Fibroblast of peridontal ligament (primary cell): ENCODE data around the gene NOL4L.

ENCODE experiments used
- DNase-seq: peaks from one replicate; pipeline ENCODE4 v3.0.0-alpha.2; 2010; ENCODE audit errors: extremely low read depth

Gene NOL4L

GRCh38 chr20:32614303-32614702 is 29.2 kb upstream of the NOL4L start:
- DNase-seq, result no peak

DNA sequence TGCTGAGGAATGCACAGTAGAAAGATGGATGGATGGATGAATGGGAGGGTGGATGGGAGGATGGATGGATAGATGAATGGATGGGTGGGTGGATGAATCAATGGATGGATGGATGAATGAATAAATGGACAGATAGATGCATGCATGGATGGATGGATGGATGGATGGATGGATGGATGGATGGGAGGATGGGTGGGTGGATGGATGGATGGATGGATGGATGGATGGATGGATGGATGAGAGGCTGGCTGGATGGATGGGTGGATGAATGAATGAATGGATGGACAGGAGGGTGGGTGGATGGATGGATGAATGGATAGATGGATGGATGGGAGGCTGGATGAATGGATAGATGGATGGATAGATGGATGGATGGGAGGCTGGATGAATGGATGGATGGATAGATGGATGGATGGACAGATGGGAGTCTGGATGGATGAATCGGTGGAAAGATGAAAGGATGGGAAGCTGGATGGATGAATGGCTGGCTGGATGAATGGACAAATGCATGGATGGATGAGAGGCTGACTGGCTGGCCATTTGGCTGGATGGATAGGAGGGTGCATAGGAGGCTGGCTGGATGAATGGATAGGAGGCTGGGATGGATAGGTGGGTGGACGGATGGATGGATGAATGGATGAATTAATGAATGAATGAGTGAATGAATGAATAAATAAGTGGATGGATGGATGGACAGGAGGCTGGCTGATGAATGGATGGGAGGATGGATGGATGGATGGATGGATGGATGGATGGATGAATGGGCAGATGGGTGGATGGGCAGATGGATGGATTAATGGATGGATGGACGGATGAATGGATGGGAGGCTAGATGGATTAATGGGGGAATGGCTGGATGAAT is 28.3 kb upstream of the NOL4L start:
- DNase-seq, result no peak

- no peak for DNase-seq
Observed at GRCh38 chr20:32612351-32613191, 27.4 kb upstream of the NOL4L start.

DNA sequence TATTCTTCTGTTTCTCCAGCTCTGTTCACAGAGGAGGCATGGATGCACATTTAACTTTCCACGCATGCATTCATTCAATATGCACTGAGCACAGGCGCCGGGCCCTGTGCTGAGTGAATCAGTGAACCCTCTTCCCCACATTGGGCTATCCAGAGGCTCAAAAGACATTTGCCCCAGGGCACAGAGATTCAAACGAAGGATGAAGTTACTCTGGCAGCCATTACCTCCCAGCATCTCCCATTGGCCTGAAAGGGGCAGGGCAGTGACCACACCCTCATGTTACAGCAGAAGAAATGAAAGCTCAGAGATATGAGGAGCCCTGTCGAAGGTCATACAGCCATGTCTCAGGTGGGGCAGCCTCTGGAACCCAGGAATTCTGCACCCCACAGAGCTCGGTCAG is 26.7 kb upstream of the NOL4L start:
- DNase-seq, result no peak

DNA sequence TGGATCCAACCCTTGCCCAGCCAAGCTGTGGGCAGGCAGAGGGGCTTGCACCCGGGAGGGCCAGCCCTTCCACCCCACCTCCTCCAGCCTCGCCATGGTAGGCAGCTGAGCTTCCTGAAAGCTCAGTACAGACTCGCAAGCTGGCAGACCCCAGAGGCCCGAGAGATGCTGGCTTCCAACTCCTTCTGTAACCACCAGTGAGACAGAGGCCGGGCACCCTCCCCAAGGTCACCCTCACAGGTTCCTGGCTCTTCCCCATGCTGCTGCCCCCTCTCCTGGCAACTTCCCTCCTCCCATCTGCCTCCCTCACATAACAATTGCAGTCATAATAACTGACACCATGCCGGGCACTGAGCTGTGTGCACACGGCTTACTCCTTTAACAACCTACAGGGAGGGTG is 26.2 kb upstream of the NOL4L start:
- no peak for DNase-seq

- no peak for DNase-seq
Observed at GRCh38 chr20:32610472-32611218, 25.5 kb upstream of the NOL4L start.

DNA sequence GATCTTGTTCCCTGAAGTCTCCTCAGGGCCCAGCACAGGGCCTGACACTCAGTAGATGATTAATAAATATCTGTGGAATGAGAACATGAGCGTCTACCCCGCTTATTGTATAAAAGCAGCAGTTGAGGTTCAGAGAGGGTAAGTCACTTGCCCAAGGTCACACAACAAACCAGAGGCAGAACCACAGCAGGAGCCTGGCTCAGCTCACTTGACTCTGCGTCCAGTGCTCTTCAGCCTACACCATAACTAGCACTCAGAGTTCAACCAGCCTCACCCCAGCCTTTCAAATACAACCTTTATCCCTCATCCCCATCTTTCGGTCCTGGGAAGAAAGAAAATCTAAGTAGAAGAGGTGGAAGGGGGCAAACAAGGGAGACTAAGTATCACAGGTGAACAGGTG is 24.9 kb upstream of the NOL4L start:
- DNase-seq, result no peak

- no peak for DNase-seq
Observed at GRCh38 chr20:32609111-32609773, 24.1 kb upstream of the NOL4L start.

GRCh38 chr20:32608664-32609015 is 23.5 kb upstream of the NOL4L start:
- DNase-seq, result no peak

DNA sequence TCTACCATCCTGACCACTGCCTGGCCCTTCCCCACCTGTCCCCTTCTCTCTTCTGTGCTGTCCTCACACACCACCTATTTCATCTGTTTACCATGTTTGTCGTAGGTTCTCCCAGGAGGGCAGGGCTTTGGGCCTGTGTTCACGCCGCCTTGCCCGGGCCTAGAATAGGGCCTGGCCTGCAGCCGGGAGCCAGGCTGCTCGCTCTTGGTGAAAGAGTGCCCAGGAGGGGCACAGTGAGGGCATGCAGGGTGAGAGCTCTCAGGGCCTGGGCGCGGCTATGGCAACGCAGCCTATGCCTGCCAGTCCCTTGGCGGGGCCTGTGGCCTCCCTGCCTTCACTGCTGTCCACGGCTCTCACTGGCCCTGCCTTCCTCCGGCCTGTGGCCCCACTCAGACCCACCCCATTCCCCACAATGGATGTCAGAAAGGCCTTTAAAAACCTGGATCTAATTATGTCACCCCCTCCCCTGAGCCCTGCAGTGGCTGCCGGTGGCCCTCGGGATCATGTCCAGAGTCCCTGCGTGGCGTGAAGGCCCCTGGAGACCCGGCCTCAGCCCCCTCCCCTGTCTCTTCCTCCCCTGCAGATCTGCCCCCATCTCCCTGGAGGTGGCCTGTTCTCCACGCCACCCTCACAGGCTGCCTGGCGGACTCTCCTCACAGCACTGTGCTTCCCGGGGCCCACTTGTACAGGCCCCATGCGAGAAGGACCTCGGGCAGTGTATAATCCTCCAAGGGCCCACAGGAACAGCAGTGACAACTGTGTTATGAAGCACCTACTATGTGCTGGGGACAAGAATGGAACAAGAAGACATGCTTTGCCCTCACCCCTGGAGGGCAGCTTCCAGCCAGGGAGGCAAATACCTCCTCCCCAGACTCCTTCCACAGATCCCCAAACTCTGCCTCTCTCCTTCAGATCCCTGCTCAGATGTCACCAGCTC is 22.9 kb upstream of the NOL4L start:
- DNase-seq, result no peak

- DNase-seq, result no peak
Observed at GRCh38 chr20:32607324-32607723, 22.2 kb upstream of the NOL4L start.

DNA sequence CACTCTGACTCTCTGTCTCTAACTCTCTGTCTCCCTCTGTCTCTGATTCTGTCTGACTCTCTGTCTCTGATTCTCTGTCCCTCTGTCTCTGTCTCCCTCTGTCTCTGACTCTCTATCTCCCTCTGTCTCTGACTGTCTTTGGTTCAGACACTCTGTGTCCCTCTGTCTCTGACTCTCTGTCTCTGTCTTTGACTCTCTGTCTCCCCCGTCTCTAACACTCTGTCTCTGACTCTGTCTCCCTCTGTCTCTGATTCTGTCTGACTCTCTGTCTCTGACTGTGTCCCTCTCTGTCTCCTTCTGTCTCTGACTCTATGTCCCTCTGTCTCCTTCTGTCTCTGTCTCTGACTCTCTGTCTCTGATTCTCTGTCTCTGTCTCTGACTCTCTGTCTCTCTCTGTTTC is 21.7 kb upstream of the NOL4L start:
- no peak for DNase-seq

DNA sequence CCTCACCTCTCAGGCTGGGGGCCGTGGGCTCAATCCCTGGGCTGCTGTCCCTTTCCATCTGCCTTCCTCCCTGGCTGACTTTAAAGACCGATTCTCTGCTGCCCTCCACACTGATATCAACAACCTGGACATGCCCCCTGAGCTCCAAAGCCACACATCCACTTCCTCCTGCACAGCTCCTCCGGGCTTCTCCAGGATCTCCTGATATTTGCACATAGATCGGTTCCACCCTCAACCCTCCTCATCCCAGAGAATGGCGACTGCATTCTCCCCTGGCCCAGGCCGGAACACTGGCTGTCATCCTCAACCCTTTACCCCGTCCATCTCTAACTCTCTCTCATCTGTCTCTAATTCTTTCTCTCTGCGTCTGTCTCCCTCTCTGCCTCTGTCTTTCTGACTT is 21.0 kb upstream of the NOL4L start:
- no peak for DNase-seq

GRCh38 chr20:32605167-32605656 is 20.1 kb upstream of the NOL4L start:
- DNase-seq, result no peak

GRCh38 chr20:32603046-32603726 is 18.1 kb upstream of the NOL4L start:
- DNase-seq, result no peak

DNA sequence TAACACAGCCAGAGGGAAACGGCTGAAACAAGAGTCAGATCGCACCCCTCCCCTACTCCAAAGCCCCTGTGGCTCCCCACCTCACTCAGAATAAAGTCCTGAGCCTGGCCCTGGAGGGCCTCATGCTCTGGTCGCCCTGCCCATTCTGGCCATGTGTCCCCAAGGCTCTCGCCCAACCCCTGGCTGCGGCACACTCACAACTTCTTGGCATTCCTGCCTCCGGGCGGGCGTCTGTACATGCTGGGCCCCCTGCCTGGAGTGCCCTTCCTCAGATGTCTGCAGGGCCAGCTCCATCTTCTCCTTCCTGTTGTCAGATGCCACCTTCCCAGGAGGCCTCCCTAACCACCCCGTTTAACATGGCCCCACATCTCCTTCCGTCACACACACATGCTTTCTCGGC is 17.1 kb upstream of the NOL4L start:
- no peak for DNase-seq

- DNase-seq, result no peak
Observed at GRCh38 chr20:32600681-32601237, 15.6 kb upstream of the NOL4L start.

- DNase-seq, result no peak
Observed at GRCh38 chr20:32599783-32600340, 14.7 kb upstream of the NOL4L start.

DNA sequence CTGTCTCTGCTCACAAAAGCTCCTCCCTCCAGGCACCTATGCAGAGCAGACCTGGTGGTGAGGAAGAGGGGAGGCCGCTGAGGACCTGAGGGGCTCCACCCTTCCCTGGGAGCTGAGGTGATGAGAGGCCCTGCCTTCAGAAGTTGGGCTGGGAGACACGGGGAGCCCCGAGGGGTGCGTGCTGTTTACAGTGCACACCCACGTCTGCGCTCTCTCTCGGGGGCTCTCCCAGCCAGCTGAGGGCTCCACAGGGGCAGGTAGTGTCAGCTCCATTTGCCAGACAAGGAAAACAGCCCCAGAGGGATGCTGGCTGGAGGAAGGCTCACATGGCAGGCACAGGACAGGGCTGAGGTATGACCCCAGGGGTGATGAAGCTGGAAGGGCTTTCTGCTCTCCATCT is 13.5 kb upstream of the NOL4L start:
- no peak for DNase-seq
